GM08714 (cell line): ENCODE data around the gene SLC8A3.

Source experiments
- H3K4me3 ChIP-seq: fragments of 200-500 bp; sonication (Bioruptor generic); 2 replicates; pipeline ENCODE4 v1.5.1; 2014; ENCODE audit warnings: mild to moderate bottlenecking, low read length, inconsistent platforms
- ZNF274 ChIP-seq: IDR thresholded peaks from 2 replicates; pipeline ENCODE4 v1.6.1; 2012; ENCODE audit warnings: mild to moderate bottlenecking, low read depth, low read length

Gene SLC8A3

DNA sequence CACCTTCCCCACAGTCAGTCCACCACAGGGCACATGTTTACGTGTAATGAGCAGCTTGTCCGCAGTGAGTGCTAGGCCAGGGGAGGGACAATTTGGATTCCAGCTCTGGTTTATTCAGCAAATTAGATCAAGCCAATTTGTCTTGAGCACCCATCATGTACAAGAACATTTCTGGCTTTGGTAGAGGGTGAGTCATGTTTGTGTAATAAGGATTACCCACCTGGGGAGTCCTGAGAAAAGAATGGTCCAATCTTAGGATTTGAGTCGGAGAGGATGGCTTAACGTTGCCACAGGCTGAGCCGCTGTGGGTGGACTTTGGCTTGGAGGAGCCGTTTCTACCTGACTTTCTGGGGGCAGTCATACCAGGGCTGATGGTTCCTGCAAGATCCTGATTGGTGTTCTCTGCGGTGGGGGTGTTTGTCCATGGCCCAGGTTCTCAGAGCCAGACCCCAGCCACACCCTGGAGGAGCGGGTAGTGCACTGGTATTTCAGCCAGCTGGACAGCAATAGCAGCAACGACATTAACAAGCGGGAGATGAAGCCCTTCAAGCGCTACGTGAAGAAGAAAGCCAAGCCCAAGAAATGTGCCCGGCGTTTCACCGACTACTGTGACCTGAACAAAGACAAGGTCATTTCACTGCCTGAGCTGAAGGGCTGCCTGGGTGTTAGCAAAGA, 165.8 kb downstream of the SLC8A3 start:
- TF ChIP-seq ZNF274 = no peak
- no peak overlapping the region for H3K4me3 ChIP-seq

DNA sequence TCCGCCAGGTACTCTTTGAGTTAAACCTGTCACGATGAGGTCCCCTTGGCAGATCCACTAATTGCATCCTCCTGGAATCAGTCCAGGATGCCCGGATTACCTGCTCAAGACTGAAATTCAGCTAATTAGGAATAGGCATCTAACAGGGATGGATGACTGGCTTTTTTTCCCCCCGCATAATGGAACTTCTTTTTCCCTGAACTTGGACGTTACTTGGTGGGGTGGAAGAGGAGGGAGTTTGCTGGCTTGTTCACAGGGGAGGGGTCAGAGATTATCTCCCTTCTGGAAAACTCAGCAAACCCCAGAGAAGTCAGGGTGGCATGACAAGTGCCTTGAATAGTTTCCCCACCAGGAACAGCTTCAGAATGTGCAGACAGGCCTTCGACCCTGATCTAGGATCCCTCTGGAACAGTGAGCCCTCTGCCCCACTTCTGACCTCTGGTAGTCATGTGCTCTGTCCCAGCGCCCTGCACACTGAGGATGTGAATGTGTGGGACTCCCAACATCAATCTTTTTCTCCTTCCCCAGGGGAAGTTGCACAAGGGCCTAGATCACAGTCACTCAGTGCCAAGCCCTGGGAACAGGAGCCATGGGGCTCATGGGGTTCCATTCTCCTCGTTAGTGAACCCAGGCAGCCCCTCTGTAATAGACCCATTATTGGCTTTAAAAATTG, 167.1 kb downstream of the SLC8A3 start:
- H3K4me3 ChIP-seq = no peak overlapping the region
- no peak for TF ChIP-seq ZNF274

DNA sequence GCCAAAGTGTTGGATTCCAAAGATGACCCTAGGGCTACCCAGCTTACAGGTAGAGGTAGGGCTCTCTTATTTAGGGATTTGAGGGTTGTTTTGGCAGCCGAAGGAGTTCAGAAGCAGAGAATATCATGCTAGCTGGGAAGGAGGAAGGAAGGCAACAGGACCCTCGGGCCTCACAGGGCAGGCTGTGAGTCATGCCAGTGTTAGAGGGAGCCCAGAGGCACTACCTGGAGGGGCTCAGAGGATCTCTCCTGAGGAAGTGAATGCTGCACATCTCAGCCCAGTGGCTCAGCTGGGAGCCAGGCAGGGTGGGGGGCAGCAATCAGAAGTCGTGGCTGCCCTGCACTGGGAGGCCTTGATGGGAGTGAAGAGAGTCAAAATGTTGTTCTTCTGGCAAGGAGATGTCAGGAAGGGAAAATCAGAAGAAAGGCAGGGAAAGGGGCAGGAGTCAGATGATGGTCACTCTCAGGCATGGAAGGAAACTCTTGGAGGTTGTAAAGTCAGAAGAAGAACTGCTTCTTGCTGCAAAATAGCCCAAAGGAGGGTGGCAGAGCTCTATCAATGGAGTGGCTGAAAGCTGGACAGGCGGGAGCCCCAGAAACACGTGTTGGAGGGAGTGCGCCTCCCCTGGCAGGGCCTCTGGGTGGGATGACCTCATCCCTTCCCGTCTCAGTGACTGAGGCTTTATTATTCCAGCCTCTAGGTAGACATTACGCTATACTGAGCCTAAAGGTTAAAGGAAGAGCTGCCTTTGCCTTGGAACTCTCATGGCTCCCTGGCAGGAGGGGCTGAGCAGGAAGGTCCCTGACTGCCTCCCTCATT, 168.2 kb downstream of the SLC8A3 start:
- H3K4me3 ChIP-seq = no peak overlapping the region
- no peak for TF ChIP-seq ZNF274

DNA sequence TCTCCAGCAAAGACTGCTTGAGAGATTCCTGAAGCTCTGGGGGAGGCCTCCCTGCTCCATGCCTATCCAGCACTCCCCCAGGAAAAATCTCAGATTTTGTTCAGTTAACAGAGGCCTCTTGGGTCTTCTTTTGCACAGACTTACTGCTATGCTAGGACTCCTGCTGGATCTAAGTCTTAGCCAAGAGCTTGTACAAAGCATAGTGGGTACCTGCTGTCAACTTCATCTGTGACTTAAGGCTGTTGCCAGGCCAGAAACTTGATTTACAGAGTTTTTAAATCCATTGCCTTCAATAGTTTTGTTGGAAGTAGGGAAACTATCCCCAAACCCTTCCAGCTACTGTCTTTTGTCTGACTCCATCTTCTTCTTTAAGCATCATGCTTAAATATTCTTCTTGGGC, 169.1 kb downstream of the SLC8A3 start:
- TF ChIP-seq ZNF274 = no peak
- H3K4me3 ChIP-seq = no peak overlapping the region

DNA sequence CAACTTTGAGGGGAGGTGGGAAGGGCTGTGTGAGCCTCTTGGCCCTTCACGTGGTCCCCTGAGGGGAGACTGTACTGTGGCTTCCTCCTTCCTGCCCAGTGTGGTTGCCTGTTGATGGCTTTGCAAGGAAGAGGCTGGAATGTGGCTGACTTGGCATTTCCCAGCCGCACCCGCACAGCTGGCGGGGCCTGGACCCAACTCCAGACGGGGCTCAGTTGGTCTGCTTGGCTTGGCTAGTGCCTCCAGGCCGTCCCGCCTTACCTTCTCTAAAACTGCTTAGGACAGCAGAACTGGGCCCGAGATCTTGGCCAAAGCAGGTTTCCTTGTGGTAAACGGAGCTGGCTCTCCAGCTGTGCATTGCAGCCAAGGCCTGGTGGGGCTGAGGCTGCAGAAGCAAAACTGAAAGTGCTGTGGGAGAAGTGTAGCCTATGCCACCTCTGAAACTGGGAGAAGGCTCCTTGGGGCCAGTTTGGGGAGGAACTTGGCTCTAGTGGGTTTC, 170.0 kb downstream of the SLC8A3 start:
- no peak for TF ChIP-seq ZNF274
- no peak overlapping the region for H3K4me3 ChIP-seq

DNA sequence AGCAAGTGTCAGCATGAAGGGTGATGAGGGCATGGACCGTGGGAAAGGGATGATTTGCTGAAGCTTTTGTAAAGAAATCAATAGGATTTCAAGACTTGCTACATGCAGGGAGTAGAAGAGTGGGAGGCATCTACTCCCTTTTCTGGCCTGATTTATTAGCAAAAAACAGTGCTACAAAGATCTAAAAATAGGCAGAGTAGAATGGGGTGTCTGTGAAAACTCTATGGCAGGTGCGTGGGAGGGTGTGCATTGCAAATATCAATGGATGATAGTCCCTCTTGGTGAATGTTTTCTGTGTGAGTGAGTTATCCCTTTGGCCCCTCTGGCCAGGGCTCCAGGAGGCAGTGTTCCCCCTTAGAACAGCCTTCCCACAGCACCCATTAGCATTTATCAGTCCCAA, 170.5 kb downstream of the SLC8A3 start:
- TF ChIP-seq ZNF274 = no peak
- no peak overlapping the region for H3K4me3 ChIP-seq

DNA sequence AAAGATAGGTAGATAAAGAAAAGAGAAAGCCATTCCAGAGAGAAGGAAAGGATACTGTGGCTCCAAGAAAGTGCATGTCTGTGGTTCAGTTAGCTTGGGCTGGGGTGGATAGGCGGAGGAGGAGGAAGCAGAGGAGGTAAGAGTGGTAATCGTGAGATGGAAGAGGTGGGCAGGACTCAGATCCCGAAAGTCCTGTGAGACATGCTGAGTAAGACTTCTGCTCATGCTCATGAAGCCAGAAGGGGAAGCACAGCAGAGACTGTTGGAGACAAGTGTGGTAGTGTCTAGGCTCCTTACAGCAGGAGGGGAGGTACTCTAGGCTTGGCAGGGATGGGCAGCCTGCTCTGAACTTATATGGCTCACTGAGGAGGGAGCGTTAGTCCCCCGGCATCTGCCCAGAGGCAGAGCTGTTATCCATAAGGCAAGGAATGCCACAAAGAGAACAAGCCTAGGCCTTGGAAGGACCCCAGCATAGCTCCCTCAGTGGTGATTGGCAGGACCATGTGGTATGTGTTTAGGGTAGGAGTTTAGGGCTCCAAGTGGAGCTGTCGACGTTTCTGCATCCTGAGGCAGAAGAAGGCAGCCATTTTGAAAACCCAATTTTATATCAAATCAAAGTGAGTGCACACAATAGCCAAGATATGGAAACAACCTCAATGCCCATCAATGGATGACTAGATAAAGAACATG, 174.2 kb downstream of the SLC8A3 start:
- no peak for TF ChIP-seq ZNF274
- H3K4me3 ChIP-seq = no peak overlapping the region

DNA sequence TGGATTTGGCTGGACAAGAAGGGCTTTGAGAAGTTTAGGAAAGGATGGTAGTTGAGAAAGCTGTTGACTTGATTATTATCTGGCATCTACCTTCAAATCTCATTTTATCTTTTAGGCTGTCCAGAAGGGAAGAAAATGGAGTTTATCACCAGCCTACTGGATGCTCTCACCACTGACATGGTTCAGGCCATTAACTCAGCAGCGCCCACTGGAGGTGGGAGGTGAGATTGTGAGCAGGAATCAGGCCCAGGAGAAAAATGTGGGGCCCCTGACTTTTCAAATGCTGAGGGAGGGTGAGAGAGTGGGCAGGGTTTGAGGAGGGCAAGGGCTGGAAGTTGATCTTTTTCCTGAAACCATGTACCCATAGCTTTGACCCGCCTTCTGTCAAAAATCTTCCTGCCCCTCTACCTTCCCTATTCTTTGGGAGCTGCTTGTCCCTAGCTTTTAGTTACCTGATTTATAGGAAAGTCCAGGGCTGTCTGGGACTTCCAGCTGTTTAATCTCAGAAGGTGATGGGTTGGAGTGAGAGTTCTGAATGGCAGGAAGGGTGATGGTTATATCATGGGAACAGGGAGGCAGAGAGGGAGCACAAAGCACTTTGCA, 175.4 kb downstream of the SLC8A3 start:
- no peak for TF ChIP-seq ZNF274
- H3K4me3 ChIP-seq = no peak overlapping the region

DNA sequence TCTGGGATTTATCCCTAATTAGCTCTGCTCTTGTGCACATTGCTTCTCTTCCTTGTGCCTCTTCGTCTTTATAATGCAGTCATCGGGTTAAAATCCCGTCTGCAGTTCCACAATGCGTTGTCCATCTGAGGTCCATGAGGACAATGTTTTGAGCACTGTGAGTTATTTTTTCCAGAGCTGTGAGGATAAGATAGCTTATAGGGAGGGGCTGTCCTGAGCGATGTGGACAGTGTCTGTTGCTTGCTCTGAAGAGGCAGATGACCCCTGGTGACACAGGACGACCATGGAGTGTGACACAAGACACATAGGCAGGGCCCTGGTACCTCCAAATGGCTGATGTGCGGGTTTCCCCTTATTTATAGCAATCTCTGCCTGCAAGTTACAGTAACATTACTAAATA, 177.0 kb downstream of the SLC8A3 start:
- no peak overlapping the region for H3K4me3 ChIP-seq
- no peak for TF ChIP-seq ZNF274

DNA sequence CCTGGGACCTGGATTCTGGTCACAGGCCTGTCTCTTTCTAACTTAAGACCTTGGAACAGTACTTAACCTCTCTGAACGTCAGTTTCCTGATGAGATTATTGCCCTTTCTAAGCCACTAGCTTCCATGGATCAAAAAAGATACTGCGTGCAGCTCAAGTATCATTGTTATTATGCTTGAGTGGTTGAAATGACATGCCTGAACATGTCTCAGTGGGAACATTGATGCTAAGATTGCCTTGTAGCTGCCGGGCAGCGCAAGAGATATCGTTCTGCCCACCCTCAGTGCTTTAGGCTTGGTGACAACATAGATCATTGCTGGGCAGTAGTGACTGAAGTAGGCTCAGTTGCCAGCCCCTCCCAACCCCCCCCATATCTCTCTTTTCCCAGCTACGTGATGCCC, 177.7 kb downstream of the SLC8A3 start:
- TF ChIP-seq ZNF274 = no peak

DNA sequence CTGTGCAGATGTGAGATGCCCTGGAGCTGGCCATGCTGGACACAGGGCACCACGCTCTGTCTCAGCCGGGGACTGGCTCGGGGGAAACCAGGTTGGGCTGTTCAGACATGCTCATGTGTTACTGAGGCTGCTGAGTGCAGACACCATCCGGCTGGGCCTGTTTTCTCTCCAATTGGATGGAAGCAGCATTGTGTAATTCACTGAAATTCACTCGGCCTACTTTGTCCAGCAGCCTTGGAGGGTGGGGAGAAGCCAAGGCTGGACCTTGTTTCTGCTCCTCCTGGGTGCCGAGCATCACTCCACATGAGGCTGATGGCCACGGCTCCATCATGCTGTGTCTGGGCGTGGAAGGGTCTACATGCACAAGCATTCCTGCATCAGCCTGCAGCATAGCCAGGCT, 178.8 kb downstream of the SLC8A3 start:
- no peak overlapping the region for H3K4me3 ChIP-seq
- no peak for TF ChIP-seq ZNF274

More for the DNA sequence above, 177.7 kb downstream of the SLC8A3 start:
- H3K4me3 ChIP-seq = no peak overlapping the region

DNA sequence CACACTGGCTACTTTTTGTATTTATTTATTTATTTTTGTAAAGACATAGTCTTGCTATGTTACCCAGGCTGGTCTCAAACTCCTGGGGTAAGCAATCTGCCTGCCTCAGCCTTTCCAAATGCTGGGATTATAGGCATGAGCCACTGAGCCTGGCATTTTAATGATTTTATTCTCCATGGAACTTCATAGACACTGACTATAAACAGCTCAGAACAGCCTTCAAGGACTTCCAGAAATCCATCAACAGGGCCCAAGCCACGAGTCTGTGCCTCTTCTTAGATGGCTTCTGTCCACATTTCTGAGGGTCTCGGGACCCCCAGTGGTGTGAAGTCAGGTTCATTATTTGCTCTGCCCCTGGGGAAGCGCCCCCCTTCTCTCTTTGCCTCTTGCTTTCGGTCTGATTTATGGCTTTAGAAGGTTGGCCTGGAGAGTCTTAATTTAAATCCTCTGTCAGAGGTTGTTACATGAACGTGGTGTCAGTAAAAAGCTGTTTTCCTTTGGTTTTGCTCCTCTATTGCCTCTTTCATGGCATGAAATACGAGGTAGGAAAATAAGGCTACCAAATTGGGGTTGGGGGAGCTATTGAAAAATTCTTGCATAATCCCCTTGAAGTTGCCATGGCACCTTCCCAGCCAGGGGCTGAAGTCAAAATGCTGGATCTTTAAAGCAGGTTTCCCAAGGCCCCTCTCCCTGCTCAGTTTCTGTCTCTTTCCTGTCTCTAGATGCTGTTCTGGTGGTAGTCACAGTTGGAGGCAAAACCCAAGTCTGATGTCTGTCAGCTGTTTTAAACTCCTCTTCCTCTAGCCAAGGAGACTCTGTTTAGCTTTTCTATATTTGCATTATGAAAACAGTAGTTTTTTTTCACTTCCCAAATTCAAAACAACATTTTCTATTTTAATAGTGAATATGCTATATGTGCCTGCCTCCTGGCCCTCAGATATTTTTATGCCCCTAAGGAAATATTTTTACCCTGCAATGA, 180.2 kb downstream of the SLC8A3 start:
- no peak overlapping the region for H3K4me3 ChIP-seq
- no peak for TF ChIP-seq ZNF274

DNA sequence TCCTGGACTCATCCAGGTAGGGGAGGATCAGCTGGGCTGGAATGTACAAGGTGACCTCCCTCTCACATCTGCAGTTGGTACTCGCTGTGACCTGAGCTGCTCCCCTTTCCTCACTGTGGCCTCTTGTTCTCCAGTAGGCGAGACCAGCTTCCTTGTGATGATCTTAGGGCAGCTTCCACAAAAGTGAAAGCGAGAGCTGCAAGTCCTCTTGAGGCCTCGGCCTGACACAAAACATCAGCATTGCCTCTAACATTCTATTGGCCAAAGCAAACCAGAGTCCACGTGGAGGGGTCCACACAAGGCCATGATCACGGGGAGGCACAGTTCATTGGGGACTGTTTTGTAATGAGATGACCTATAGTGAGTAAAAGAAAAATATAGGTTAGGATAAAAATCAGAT, 182.1 kb downstream of the SLC8A3 start:
- no peak for TF ChIP-seq ZNF274
- H3K4me3 ChIP-seq = no peak overlapping the region
